HL-60 (cell line): ENCODE results near the gene PLLP.
"Not testable (repeated sequence)": the region's sequence is repeated elsewhere in the genome, so short reads cannot be mapped to it uniquely, and the experiment has no call there.

ENCODE experiments used
- GABPA ChIP-seq: IDR thresholded peaks from 2 replicates; pipeline ENCODE4 v1.6.1; 2012; ENCODE audit warnings: low read depth
- POLR2AphosphoS5 ChIP-seq: IDR thresholded peaks from 2 replicates; pipeline ENCODE4 v1.6.1; 2012; ENCODE audit warnings: low read depth
- TF ChIP-seq, protein P1 (sequence below): IDR thresholded peaks from one replicate; pipeline ENCODE4 v1.5.1; 2011; ENCODE audit warnings: low read length, control low read depth, inconsistent platforms; ENCODE audit not compliant: insufficient read depth

DNA sequence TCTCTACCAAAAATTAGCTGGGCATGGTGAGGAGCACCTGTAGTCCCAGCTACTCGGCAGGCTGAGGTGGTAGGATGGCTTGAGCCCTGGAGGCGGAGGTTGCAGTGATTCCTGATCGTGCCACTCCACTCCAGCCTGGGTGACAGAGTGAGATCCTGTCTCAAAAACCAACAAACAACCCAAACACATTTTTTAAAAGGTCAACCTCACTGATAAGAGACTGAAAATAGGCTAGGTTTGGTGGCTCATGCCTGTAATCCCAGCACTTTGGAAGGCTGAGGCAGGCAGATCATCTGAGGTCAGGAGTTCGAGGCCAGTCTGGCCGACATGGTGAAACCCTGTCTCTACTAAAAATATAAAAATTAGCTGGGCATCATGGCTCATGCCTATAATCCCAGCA, 8.5 kb downstream of the PLLP start:
- TF ChIP-seq, protein P1, sequence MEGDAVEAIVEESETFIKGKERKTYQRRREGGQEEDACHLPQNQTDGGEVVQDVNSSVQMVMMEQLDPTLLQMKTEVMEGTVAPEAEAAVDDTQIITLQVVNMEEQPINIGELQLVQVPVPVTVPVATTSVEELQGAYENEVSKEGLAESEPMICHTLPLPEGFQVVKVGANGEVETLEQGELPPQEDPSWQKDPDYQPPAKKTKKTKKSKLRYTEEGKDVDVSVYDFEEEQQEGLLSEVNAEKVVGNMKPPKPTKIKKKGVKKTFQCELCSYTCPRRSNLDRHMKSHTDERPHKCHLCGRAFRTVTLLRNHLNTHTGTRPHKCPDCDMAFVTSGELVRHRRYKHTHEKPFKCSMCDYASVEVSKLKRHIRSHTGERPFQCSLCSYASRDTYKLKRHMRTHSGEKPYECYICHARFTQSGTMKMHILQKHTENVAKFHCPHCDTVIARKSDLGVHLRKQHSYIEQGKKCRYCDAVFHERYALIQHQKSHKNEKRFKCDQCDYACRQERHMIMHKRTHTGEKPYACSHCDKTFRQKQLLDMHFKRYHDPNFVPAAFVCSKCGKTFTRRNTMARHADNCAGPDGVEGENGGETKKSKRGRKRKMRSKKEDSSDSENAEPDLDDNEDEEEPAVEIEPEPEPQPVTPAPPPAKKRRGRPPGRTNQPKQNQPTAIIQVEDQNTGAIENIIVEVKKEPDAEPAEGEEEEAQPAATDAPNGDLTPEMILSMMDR: not testable (repeated sequence)
- not testable (repeated sequence) for TF ChIP-seq GABPA, POLR2AphosphoS5
